ENCODE data around the gene MLXIP. TPM values are rescaled to one million over a fixed set of nuclear protein-coding genes. Genes with fewer than 3 reads are reported as not detected.
"Not testable (repeated sequence)": the region's sequence is repeated elsewhere in the genome, so short reads cannot be mapped to it uniquely, and the experiment has no call there.

The MLXIP gene
- total RNA-seq, 6 experiments from 2014 or later = 13.9 to 45.9 (median 16.6) TPM

- no peaks in the 10 kb centered on the region for H3K9me3 ChIP-seq
- H3K4me3 ChIP-seq = no peak overlapping the region
- TF ChIP-seq POLR2A (IDR thresholded peaks at IDR 0.05) = no peak
- no peak for TF ChIP-seq CTCF (IDR thresholded peaks at IDR 0.05)
- H3K4me1 ChIP-seq = peaks cover 0 to 28% (median 14%) of the 10 kb centered on the region in 4 donors
- intact Hi-C loops (cut with DNase I) = no loop called here
- DNase-seq (no peak), ATAC-seq (no peak)
- peak overlapping the region in 1 of 3 donors; percentile 70 for H3K27ac ChIP-seq
- H3K36me3 ChIP-seq = no peaks in the 10 kb centered on the region
- WGBS (ENCODE audit: insufficient coverage, low coverage, low lambda C conversion rate, missing lambda C conversion rate) = 63% methylated on average over 5 of the region's 6 CpGs
- no peaks in the 10 kb centered on the region for H3K27me3 ChIP-seq
Observed at GRCh38 chr12:122099280-122099749, 20.8 kb downstream of the MLXIP start.

- no peak overlapping the region for H3K27ac ChIP-seq
- H3K4me3 ChIP-seq = no peak overlapping the region
- H3K36me3 ChIP-seq = no peaks in the 10 kb centered on the region
- H3K9me3 ChIP-seq = no peaks in the 10 kb centered on the region
- TF ChIP-seq CTCF (IDR thresholded peaks at IDR 0.05) (no peak), POLR2A (IDR thresholded peaks at IDR 0.05) (no peak)
- H3K4me1 ChIP-seq = peaks cover 0 to 28% (median 15%) of the 10 kb centered on the region in 4 donors
- no peaks in the 10 kb centered on the region for H3K27me3 ChIP-seq
- no peak for ATAC-seq
- 38% methylated on average over 3 of the region's 3 CpGs for WGBS (ENCODE audit: insufficient coverage, low coverage, low lambda C conversion rate, missing lambda C conversion rate)
- DNase-seq = no peak
- intact Hi-C loops (cut with DNase I) = no loop called here
Observed at GRCh38 chr12:122099856-122100255, 21.3 kb downstream of the MLXIP start.

- no peak for TF ChIP-seq CTCF (IDR thresholded peaks at IDR 0.05)
- no peak for TF ChIP-seq POLR2A (IDR thresholded peaks at IDR 0.05)
- no peaks in the 10 kb centered on the region for H3K36me3 ChIP-seq
- intact Hi-C loops (cut with DNase I) = no loop called here
- 100% methylated on average over 1 of the region's 1 CpG for WGBS (ENCODE audit: insufficient coverage, low coverage, low lambda C conversion rate, missing lambda C conversion rate)
- no peak overlapping the region for H3K27ac ChIP-seq
- no peaks in the 10 kb centered on the region for H3K9me3 ChIP-seq
- ATAC-seq = no peak
- no peak overlapping the region for H3K4me3 ChIP-seq
- H3K27me3 ChIP-seq = no peaks in the 10 kb centered on the region
- no peak for DNase-seq
- peaks cover 0 to 31% (median 17%) of the 10 kb centered on the region in 4 donors for H3K4me1 ChIP-seq
Observed at GRCh38 chr12:122100568-122100967, 22.0 kb downstream of the MLXIP start.

- H3K27me3 ChIP-seq = no peaks in the 10 kb centered on the region
- no peaks in the 10 kb centered on the region for H3K9me3 ChIP-seq
- ATAC-seq (no peak), DNase-seq (no peak)
- peaks cover 0 to 30% (median 17%) of the 10 kb centered on the region in 4 donors for H3K4me1 ChIP-seq
- H3K36me3 ChIP-seq = no peaks in the 10 kb centered on the region
- no peak overlapping the region for H3K27ac ChIP-seq
- WGBS (ENCODE audit: insufficient coverage, low coverage, low lambda C conversion rate, missing lambda C conversion rate) = 93% methylated on average over 2 of the region's 3 CpGs
- intact Hi-C loops (cut with DNase I) = no loop called here
- no peak for TF ChIP-seq CTCF (IDR thresholded peaks at IDR 0.05)
- no peak overlapping the region for H3K4me3 ChIP-seq
Observed at GRCh38 chr12:122102331-122102730, 23.8 kb downstream of the MLXIP start.

- peak in 1 of 4 donors; percentile 18 for ATAC-seq
- Histone ChIP-seq H3K9me3 (no peaks in the 10 kb centered on the region), H3K4me1 (peaks cover 0 to 11% (median 5%) of the 10 kb centered on the region in 4 donors), H3K36me3 (no peaks in the 10 kb centered on the region), H3K27me3 (no peaks in the 10 kb centered on the region), H3K4me3 (no peak overlapping the region), H3K27ac (no peak overlapping the region)
- intact Hi-C loops (cut with DNase I) = no loop called here
- WGBS (ENCODE audit: insufficient coverage, low coverage, low lambda C conversion rate, missing lambda C conversion rate) = 63% methylated on average over 7 of the region's 7 CpGs
- no peak for DNase-seq
- TF ChIP-seq POLR2A (IDR thresholded peaks at IDR 0.05) = no peak
- no peak for TF ChIP-seq CTCF (IDR thresholded peaks at IDR 0.05)
Observed at GRCh38 chr12:122104844-122105243, 26.3 kb downstream of the MLXIP start.

- H3K27ac ChIP-seq; H3K36me3 ChIP-seq; intact Hi-C loops (cut with DNase I); H3K9me3 ChIP-seq; H3K27me3 ChIP-seq; DNase-seq; H3K4me3 ChIP-seq: not testable (repeated sequence)
- ATAC-seq = peak in 1 of 4 donors; percentile 25
- peaks cover 0 to 11% (median 5%) of the 10 kb centered on the region in 4 donors for H3K4me1 ChIP-seq
- WGBS (ENCODE audit: insufficient coverage, low coverage, low lambda C conversion rate, missing lambda C conversion rate) = 70% methylated on average over 9 of the region's 11 CpGs
Observed at GRCh38 chr12:122105496-122105895, 26.9 kb downstream of the MLXIP start.

Measured in right lobe of liver (tissue), 6 donors.